GM21737 (cell line): ENCODE measurements around the gene OR56B4.
"Not testable (repeated sequence)": the region's sequence is repeated elsewhere in the genome, so short reads cannot be mapped to it uniquely, and the experiment has no call there.

Experiments
- ATAC-seq: cut with Tn5 transposase; IDR thresholded peaks from one replicate; pipeline ENCODE4 v1.9.1; 2021; ENCODE audit warnings: mild to moderate bottlenecking, moderate library complexity; ENCODE audit not compliant: unreplicated experiment

OR56B4 gene

GRCh38 chr11:6143737-6144136, 36.3 kb downstream of the OR56B4 start:
- ATAC-seq, result not testable (repeated sequence)

DNA sequence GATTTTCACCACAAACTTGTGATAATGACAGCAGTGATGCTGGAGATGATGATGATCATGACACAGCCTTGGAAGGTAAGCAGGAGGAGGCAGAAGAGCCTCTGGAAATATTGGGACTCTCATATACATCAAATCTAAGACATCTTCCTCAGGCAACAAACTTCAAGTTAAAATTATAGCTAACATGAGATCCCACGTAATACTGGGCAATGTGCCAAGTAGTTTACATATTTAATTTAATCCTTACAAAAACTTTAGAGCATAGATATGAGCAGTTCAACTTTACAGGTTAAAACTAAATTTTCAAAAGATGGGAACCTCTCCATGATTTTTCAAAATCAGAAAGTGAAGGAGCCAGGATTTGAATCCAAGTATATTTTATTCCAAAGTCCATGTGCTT, 43.6 kb downstream of the OR56B4 start:
- ATAC-seq, result no peak

DNA sequence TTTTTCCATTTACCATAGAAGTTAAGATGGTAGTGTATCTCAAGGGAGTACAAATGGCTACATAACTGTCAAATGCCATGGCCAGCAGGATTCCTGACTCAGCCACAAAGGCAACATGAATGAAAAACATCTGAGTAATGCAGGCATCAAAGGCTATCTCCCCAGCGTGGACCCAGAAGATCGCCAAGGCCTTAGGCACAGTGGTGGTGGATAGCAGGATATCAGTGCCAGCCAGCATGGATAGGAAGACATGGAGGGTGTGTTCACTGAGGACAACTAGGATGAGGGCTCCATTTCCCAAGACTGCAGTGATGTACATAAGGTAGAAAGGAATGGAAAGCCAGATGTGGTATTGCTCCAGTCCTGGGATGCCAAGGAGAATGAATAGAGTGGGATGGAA, 44.6 kb downstream of the OR56B4 start:
- ATAC-seq, result no peak

GRCh38 chr11:6156628-6157359, 49.3 kb downstream of the OR56B4 start:
- no peak for ATAC-seq
